Measurements from ENCODE around the gene RAVER1.

DNA sequence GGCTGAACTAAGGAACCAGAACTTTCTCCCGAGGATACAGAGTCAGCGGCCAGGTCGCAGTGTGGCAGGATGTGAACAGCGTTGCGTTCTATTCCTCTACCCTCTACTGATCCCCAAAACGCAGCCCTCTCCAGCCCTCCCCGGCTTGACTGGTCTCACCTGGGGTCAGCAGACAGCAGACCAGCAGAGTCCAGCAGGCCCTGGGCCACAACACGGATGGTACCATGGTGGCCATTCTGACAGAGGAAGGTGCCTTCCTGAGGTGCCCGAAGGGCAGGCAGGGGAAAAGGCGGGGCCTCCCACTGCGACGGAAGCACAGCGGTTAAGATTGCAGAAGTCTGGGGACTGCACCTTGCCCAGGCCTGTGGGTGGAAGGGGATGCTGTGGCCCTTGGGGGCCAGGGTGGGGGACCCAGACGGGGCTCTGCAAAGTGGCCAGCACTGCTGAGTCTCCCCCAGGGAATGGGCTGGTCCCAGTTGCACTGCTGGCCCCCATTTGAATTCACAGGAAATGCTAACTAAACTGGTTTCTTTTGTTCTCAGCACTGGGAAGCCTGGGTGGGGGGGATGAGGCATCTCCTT is 6.1 kb upstream of the RAVER1 start, which contains the start of gene ICAM3:
- TF ChIP-seq, protein P1, sequence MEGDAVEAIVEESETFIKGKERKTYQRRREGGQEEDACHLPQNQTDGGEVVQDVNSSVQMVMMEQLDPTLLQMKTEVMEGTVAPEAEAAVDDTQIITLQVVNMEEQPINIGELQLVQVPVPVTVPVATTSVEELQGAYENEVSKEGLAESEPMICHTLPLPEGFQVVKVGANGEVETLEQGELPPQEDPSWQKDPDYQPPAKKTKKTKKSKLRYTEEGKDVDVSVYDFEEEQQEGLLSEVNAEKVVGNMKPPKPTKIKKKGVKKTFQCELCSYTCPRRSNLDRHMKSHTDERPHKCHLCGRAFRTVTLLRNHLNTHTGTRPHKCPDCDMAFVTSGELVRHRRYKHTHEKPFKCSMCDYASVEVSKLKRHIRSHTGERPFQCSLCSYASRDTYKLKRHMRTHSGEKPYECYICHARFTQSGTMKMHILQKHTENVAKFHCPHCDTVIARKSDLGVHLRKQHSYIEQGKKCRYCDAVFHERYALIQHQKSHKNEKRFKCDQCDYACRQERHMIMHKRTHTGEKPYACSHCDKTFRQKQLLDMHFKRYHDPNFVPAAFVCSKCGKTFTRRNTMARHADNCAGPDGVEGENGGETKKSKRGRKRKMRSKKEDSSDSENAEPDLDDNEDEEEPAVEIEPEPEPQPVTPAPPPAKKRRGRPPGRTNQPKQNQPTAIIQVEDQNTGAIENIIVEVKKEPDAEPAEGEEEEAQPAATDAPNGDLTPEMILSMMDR (IDR thresholded peaks at IDR 0.05) = no peak
- TF ChIP-seq POLR2A (IDR thresholded peaks at IDR 0.05) = no peak

All from sigmoid colon (tissue), 3 donors.